GM18907 (cell line): ENCODE results near the gene GPR62.

ENCODE experiments used
- ATAC-seq: cut with Tn5 transposase; IDR thresholded peaks from one replicate; pipeline ENCODE4 v1.9.1; 2021; ENCODE audit warnings: mild to moderate bottlenecking, moderate library complexity; ENCODE audit not compliant: unreplicated experiment

GPR62 gene

GRCh38 chr3:51968883-51969678, 13.9 kb downstream of the GPR62 start:
- ATAC-seq, result no peak

- ATAC-seq, result no peak
These were observed 14.7 kb downstream of the GPR62 start for GRCh38 chr3:51969841-51970240.

- no peak for ATAC-seq
These were observed 15.6 kb downstream of the GPR62 start for GRCh38 chr3:51970606-51971300.

- no peak for ATAC-seq
These were observed 16.2 kb downstream of the GPR62 start for GRCh38 chr3:51971350-51971749.

GRCh38 chr3:51974277-51974962, 19.2 kb downstream of the GPR62 start:
- ATAC-seq, result peak; percentile 10

GRCh38 chr3:51974963-51975851, 20.0 kb downstream of the GPR62 start, which contains the start of gene ABHD14A:
TSS of gene ABHD14A (plus strand) at chr3:51975064. CDS start at chr3:51975136, 72 bp downstream.
- peak; percentile 54 for ATAC-seq

GRCh38 chr3:51975852-51976549, 20.8 kb downstream of the GPR62 start:
- ATAC-seq, result no peak

GRCh38 chr3:51977446-51978142, 22.4 kb downstream of the GPR62 start:
- ATAC-seq, result no peak

GRCh38 chr3:51978143-51978502, 22.9 kb downstream of the GPR62 start:
- ATAC-seq, result no peak

GRCh38 chr3:51980253-51980652, 25.1 kb downstream of the GPR62 start:
- no peak for ATAC-seq

GRCh38 chr3:51982352-51982837, 27.2 kb downstream of the GPR62 start:
- ATAC-seq, result peak; percentile 55

GRCh38 chr3:51982838-51983577, 27.8 kb downstream of the GPR62 start, which contains the start of gene ACY1:
TSS of gene ACY1 (plus strand) at chr3:51983535. CDS start at chr3:51984065, 530 bp downstream.
- ATAC-seq, result peak; percentile 74

GRCh38 chr3:51983578-51984268, 28.5 kb downstream of the GPR62 start:
- no peak for ATAC-seq

- no peak for ATAC-seq
These were observed 29.1 kb downstream of the GPR62 start for GRCh38 chr3:51984269-51984647.

- no peak for ATAC-seq
These were observed 29.9 kb downstream of the GPR62 start for GRCh38 chr3:51985063-51985462.

- ATAC-seq, result no peak
These were observed 31.1 kb downstream of the GPR62 start for GRCh38 chr3:51986010-51986947.

- ATAC-seq, result no peak
These were observed 32.4 kb downstream of the GPR62 start for GRCh38 chr3:51987568-51987967.
